ENCODE measurements around the gene ARVCF. TPM values are rescaled to one million over a fixed set of nuclear protein-coding genes. Genes with fewer than 3 reads are reported as not detected.

Gene ARVCF
- polyA plus RNA-seq, 1 donor from 2014 or later, result 112 TPM

DNA sequence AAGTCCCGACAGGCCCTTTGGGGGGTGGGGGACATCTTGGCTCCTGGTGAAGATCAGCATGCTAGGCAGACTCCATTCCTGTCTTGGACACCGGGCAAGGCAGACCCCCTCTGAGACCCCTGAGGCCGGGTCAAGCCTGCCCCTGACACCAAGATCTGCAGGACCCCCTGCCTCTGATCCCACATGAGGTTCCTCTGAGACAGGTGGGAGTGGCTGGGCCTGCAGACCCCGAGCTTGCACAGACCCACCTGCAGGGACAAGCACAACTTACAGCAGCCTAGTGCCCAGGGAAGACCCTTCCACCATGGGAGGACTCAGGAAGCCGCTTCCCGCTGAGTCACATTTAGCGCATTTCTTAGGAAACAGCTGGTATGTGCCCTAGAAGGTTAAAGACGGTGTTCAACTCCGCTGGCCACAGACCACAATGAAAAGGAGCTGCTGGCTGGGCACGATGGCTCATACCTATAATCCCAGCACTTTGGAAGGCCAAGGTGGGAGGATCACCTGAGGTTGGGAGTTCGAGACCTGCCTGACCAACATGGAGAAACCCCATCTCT, 15.5 kb downstream of the ARVCF start:
- Histone ChIP-seq H2AFZ (ENCODE audit: low read depth, low read length) (no peak overlapping the region), H3K9me3 (ENCODE audit: low read length) (peaks cover 9% of the 10 kb centered on the region), H3K4me2 (ENCODE audit: low read length) (no peak overlapping the region), H4K20me1 (ENCODE audit: insufficient read depth) (no peaks in the 10 kb centered on the region), H3K79me2 (replicated peaks; ENCODE audit: insufficient read depth, low read length) (no peaks in the 10 kb centered on the region), H3K9me2 (ENCODE audit: insufficient read depth, low read length) (no peaks in the 10 kb centered on the region), H3K9ac (ENCODE audit: low read length) (no peak overlapping the region), H3F3A (ENCODE audit: insufficient read depth, low read length, poor library complexity, severe bottlenecking) (no peaks in the 10 kb centered on the region), H3K27ac (ENCODE audit: low read length) (no peak overlapping the region), H3K27me3 (ENCODE audit: insufficient read depth, low read depth, low read length) (no peaks in the 10 kb centered on the region), H3K36me3 (ENCODE audit: insufficient read depth, low read length) (no peaks in the 10 kb centered on the region), H3K4me3 (ENCODE audit: low read length) (no peak overlapping the region)
- TF ChIP-seq EP300 (conservative IDR thresholded peaks at IDR 0.05; ENCODE audit: poor library complexity, severe bottlenecking) (no peak), SMC3 (conservative IDR thresholded peaks at IDR 0.05; ENCODE audit: poor library complexity) (no peak), RAD21 (conservative IDR thresholded peaks at IDR 0.05) (no peak), CTCF (IDR thresholded peaks at IDR 0.05; ENCODE audit: poor library complexity, severe bottlenecking) (no peak), REST (IDR thresholded peaks at IDR 0.05; ENCODE audit: borderline replicate concordance) (no peak), EZH2 (IDR thresholded peaks at IDR 0.05; ENCODE audit: borderline replicate concordance, insufficient read depth, low read length, poor library complexity, severe bottlenecking) (no peak), TAF1 (IDR thresholded peaks at IDR 0.05; ENCODE audit: low read depth) (no peak), POLR2AphosphoS5 (IDR thresholded peaks at IDR 0.05) (no peak), MXI1 (conservative IDR thresholded peaks at IDR 0.05; ENCODE audit: poor library complexity, severe bottlenecking) (no peak)

DNA sequence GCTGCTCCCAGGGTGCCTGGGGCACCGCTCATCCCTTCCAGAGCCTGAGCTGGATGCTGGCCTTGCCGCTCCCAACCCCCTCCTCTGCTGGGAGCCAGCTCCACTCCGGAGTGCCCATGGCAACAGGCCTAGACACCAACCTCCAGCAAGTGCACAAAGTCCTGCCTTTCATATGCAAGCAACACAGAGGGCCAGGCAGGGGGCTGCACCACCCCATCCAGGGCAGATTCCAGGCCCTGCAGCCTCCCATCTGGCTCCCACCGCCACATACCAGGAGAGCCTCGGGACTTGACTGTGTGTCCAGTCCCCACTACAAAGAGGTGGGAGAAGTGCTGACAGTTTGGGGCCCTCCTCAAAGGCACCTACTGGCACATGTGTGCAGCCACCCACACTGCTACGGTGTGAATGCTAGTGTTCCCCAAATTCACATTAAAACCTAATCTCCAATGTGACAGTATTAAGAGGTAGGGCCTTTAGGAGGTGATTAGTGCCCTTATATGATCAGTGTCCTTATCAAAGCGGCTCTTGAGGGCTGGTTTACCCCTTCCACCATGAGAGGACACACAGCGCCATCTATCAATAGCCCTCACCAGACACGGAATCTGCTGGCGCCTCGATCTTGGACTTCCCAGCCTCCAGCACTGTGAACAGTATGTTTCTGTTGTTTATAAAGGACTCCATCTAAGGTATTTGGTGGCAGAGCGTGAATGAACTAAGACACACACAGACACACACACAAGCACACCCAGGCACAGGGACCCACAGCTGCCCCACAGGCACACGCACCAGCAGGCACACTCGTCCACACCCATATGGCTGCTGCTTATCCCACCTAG, 16.2 kb downstream of the ARVCF start:
- no peak overlapping the region for H3K4me3 ChIP-seq (ENCODE audit: low read length)

More for the DNA sequence above, 16.2 kb downstream of the ARVCF start:
- H3K9me3 ChIP-seq (ENCODE audit: low read length), result peaks cover 9% of the 10 kb centered on the region
- H3K9ac ChIP-seq (ENCODE audit: low read length), result no peak overlapping the region
- no peaks in the 10 kb centered on the region for H3F3A ChIP-seq (ENCODE audit: insufficient read depth, low read length, poor library complexity, severe bottlenecking)
- no peak overlapping the region for H3K27ac ChIP-seq (ENCODE audit: low read length)
- no peak for TF ChIP-seq SMC3 (conservative IDR thresholded peaks at IDR 0.05; ENCODE audit: poor library complexity)
- H3K79me2 ChIP-seq (replicated peaks; ENCODE audit: insufficient read depth, low read length), result no peaks in the 10 kb centered on the region
- no peak overlapping the region for H2AFZ ChIP-seq (ENCODE audit: low read depth, low read length)
- H3K4me2 ChIP-seq (ENCODE audit: low read length), result no peak overlapping the region
- H4K20me1 ChIP-seq (ENCODE audit: insufficient read depth), result no peaks in the 10 kb centered on the region
- no peaks in the 10 kb centered on the region for H3K36me3 ChIP-seq (ENCODE audit: insufficient read depth, low read length)
- no peaks in the 10 kb centered on the region for H3K9me2 ChIP-seq (ENCODE audit: insufficient read depth, low read length)
- no peaks in the 10 kb centered on the region for H3K27me3 ChIP-seq (ENCODE audit: insufficient read depth, low read depth, low read length)

Data from neural cell (in vitro differentiated cells).